Endothelial cell of umbilical vein (primary cell): ENCODE data around the gene SPEF1. TPM values are rescaled to one million over a fixed set of nuclear protein-coding genes. Genes with fewer than 3 reads are reported as not detected.

Experiments
- BruUV-seq: library from RNA; stranded (reverse); fragments of 400-500 nt; replicated peaks from 2 replicates; lab custom pipeline; 2021; lab: Mats Ljungman, UMichigan
- CTCF ChIA-PET: fragments of 300-600, 350-600 bp; sonication (Branson Sonifier 250); formaldehyde crosslinking; loops from one replicate; lab custom pipeline; 2021; ENCODE audit warnings: antibody characterized with exemption, inconsistent platforms; lab: Charles Lee
- POLR2A ChIA-PET: fragments of 300-600, 350-600 bp; sonication (Branson Sonifier 250); formaldehyde crosslinking; loops from one replicate; lab custom pipeline; 2021; ENCODE audit warnings: antibody characterized with exemption, inconsistent platforms; lab: Charles Lee
- DNase-seq: peaks from one replicate; pipeline ENCODE4 v3.0.0-alpha.2; 2011; ENCODE audit warnings: low read depth, low spot score
- FAIRE-seq: peaks from 2 replicates; lab custom pipeline; 2011; peaks lifted over from hg19 to GRCh38; lab: Jason Lieb, UNC
- H2AFZ ChIP-seq: 2 replicates; pipeline ENCODE4 v1.6.0; 2012; ENCODE audit warnings: low read depth, low read length, control low read depth, inconsistent platforms
- H3K27ac ChIP-seq: 2 replicates; pipeline ENCODE4 v1.5.1; 2011; ENCODE audit warnings: low read depth, mild to moderate bottlenecking, control low read depth, low read length, moderate library complexity; ENCODE audit not compliant: insufficient read depth
- H3K27me3 ChIP-seq, 2 experiments: 2 replicates each; pipeline versions ENCODE4 v1.6.0 to v1.6.1; 2011; ENCODE audit warnings: low read length in 2 of 2, mixed read lengths in 1 of 2; ENCODE audit not compliant: control insufficient read depth in 2 of 2, insufficient read depth in 2 of 2
- H3K36me3 ChIP-seq, 2 experiments: 2 replicates in 1 of 2; 3 replicates in 1 of 2; pipeline ENCODE4 v1.5.1; 2011; ENCODE audit warnings: low read length in 2 of 2, mild to moderate bottlenecking in 1 of 2, moderate library complexity in 1 of 2; ENCODE audit not compliant: control insufficient read depth in 2 of 2, insufficient read depth in 2 of 2; ENCODE audit errors: extremely low read depth in 1 of 2
- H3K4me1 ChIP-seq: 3 replicates; pipeline ENCODE4 v1.5.1; 2011; ENCODE audit warnings: mild to moderate bottlenecking, low read length; ENCODE audit not compliant: control insufficient read depth, insufficient read depth; ENCODE audit errors: extremely low read depth
- H3K4me2 ChIP-seq: 2 replicates; pipeline ENCODE4 v1.6.1; 2011; ENCODE audit warnings: low read length, control low read depth, mixed read lengths; ENCODE audit not compliant: insufficient read depth
- H3K4me3 ChIP-seq, 3 experiments: fragments of 200-600 bp in 1 of 3; sonication (generic), shearing (Covaris generic) in 1 of 3; replicated peaks in 1 of 3; 2 replicates each; pipeline ENCODE4 v1.5.1; 2011 to 2016; ENCODE audit warnings: control low read depth in 3 of 3, low read length in 3 of 3, mild to moderate bottlenecking in 2 of 3, inconsistent platforms in 1 of 3, low read depth in 1 of 3, moderate library complexity in 1 of 3; ENCODE audit not compliant: insufficient read depth in 1 of 3
- H3K79me2 ChIP-seq: 2 replicates; pipeline ENCODE4 v1.6.0; 2012; ENCODE audit warnings: low read length, inconsistent platforms; ENCODE audit not compliant: control insufficient read depth, insufficient read depth
- H3K9ac ChIP-seq: replicated peaks from 2 replicates; pipeline ENCODE3; 2011; ENCODE audit warnings: low read length, control low read depth; ENCODE audit not compliant: insufficient read depth; ENCODE audit errors: extremely low read depth
- H3K9me1 ChIP-seq: replicated peaks from 3 replicates; pipeline ENCODE4 v1.6.0; 2011; ENCODE audit warnings: mild to moderate bottlenecking, low read length; ENCODE audit not compliant: control insufficient read depth, insufficient read depth; ENCODE audit errors: extremely low read depth
- H3K9me3 ChIP-seq: replicated peaks from 2 replicates; pipeline ENCODE4 v1.5.1; 2012; ENCODE audit warnings: low read length, inconsistent platforms; ENCODE audit not compliant: control insufficient read depth, insufficient read depth
- H4K20me1 ChIP-seq: replicated peaks from 2 replicates; pipeline ENCODE3; 2011; ENCODE audit warnings: mild to moderate bottlenecking, low read length; ENCODE audit not compliant: control insufficient read depth, insufficient read depth; ENCODE audit errors: extremely low read depth
- EZH2 ChIP-seq: IDR thresholded peaks from 2 replicates; pipeline ENCODE4 v1.6.1; 2012; ENCODE audit warnings: borderline replicate concordance, low read depth, mild to moderate bottlenecking, moderate library complexity, low read length, inconsistent platforms; ENCODE audit not compliant: severe bottlenecking
- FOS ChIP-seq: IDR thresholded peaks from 2 replicates; pipeline ENCODE4 v1.6.1; 2011; ENCODE audit warnings: mild to moderate bottlenecking, low read length, moderate library complexity, borderline replicate concordance; ENCODE audit not compliant: insufficient read depth
- GATA2 ChIP-seq: IDR thresholded peaks from 2 replicates; pipeline ENCODE4 v1.7.0; 2011; ENCODE audit warnings: low read depth, mild to moderate bottlenecking, moderate library complexity, mixed read lengths, low read length; ENCODE audit not compliant: insufficient read length, insufficient read depth
- JUN ChIP-seq: IDR thresholded peaks from 2 replicates; pipeline ENCODE4 v1.6.1; 2011; ENCODE audit warnings: borderline replicate concordance, low read depth; ENCODE audit not compliant: insufficient read length, insufficient read depth
- MYC ChIP-seq: IDR thresholded peaks from one replicate; pipeline ENCODE4 v1.6.1; 2011; ENCODE audit warnings: mild to moderate bottlenecking, low read depth, low read length
- POLR2A ChIP-seq: IDR thresholded peaks from 2 replicates; pipeline ENCODE4 v1.6.1; 2012; ENCODE audit warnings: low read depth, mild to moderate bottlenecking, control low read depth, low read length
- POLR2AphosphoS5 ChIP-seq: IDR thresholded peaks from 2 replicates; pipeline ENCODE4 v1.6.1; 2012; ENCODE audit warnings: low read depth, mild to moderate bottlenecking, control low read depth, low read length, moderate library complexity; ENCODE audit not compliant: insufficient read depth
- dilution Hi-C: fragments of 300-500 bp; cut with MboI; formaldehyde crosslinking; loops from one replicate; pipeline ENCODE4 v1.15.0; 2019; ENCODE audit warnings: low sequenced_read_pairs; ENCODE audit not compliant: extremely low pct_ligation_motif_present
- intact Hi-C: fragments of 100-400 bp; cut with micrococcal nuclease; formaldehyde crosslinking; loops from one replicate; pipeline ENCODE4 v1.10.0; 2022
- polyA plus RNA-seq, 4 experiments: library from polyadenylated mRNA; depleted of rRNA in 3 of 4; stranded (reverse) in 3 of 4; unstranded in 1 of 4; fragments of >200 nt; gene quantifications; 2 replicates each; pipeline versions ENCODE4 v1.2.1 to v1.2.3, GENCODE V29; 2011 to 2012; ENCODE audit warnings: missing spikeins in 1 of 4
- total RNA-seq: library from RNA; stranded (reverse); gene quantifications from 2 replicates; pipeline ENCODE4 v1.2.3, GENCODE V29; 2021
- TF ChIP-seq, protein P1 (sequence below), 2 donors: IDR thresholded peaks; 1 replicate in 1 of 2; 2 replicates in 1 of 2; pipeline ENCODE4 v1.5.1; 2011; ENCODE audit warnings: low read length in 2 of 2, mild to moderate bottlenecking in 2 of 2, moderate library complexity in 2 of 2, control low read depth in 1 of 2, inconsistent platforms in 1 of 2, low read depth in 1 of 2; ENCODE audit not compliant: insufficient read depth in 1 of 2; ENCODE audit errors: extremely low read depth in 1 of 2
- TF ChIP-seq, protein P2 (sequence below): IDR thresholded peaks from 2 replicates; pipeline ENCODE4 v1.6.1; 2011; ENCODE audit not compliant: insufficient read depth, insufficient read length

SPEF1 gene
- total and polyA plus RNA-seq, 2 donors (not counting 3 experiments of a cell fraction or from before 2014, with no cell fraction given), result 0.07 to 0.44 TPM

DNA sequence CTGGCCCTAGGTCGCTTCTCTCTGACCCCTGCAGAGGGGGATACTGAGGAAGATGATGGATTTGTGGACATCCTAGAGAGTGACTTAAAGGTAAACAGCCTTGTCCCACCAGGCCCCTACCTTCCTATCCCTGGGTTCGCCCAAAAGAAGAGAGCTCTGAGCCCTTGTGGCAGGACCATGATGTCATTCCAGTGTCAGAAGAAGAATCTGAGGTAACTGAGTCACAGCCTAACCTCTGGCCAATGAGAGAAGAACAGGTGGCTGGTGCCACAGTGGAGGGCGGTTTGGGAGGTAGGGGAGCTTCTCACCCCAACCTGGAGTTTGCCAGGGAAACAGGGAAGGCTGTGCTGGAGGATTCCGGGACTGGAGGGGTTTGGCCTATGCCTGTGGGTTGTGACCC is 20.1 kb upstream of the SPEF1 start:
- H3K9me1 ChIP-seq, result no peaks in the 10 kb centered on the region
- intact Hi-C loops, result no loop called here
- CTCF ChIA-PET, result interaction anchor here (0.6 to 1.9 kb wide), 3 partner anchors 17 to 623 kb away, joined by 3 to 5 read pairs (median 5); partner anchors contain the start of gene AP5S1

More for the DNA sequence above, 20.1 kb upstream of the SPEF1 start:
- Histone ChIP-seq H3K79me2 (peaks cover 25% of the 10 kb centered on the region), H3K9me3 (no peaks in the 10 kb centered on the region), H4K20me1 (no peaks in the 10 kb centered on the region), H3K4me3 (no peak overlapping the region), H3K4me1 (peaks cover 20% of the 10 kb centered on the region), H3K9ac (no peak overlapping the region), H3K4me2 (no peak overlapping the region), H2AFZ (no peak overlapping the region), H3K36me3 (peaks cover 0 to 26% of the 10 kb centered on the region in 2 experiments), H3K27me3 (no peaks in the 10 kb centered on the region), H3K27ac (no peak overlapping the region)
- BruUV-seq, result no TSS peak
- TF ChIP-seq FOS (no peak), MYC (no peak), EZH2 (no peak), POLR2A (no peak), POLR2AphosphoS5 (no peak), JUN (no peak), GATA2 (no peak)
- TF ChIP-seq, protein P1, sequence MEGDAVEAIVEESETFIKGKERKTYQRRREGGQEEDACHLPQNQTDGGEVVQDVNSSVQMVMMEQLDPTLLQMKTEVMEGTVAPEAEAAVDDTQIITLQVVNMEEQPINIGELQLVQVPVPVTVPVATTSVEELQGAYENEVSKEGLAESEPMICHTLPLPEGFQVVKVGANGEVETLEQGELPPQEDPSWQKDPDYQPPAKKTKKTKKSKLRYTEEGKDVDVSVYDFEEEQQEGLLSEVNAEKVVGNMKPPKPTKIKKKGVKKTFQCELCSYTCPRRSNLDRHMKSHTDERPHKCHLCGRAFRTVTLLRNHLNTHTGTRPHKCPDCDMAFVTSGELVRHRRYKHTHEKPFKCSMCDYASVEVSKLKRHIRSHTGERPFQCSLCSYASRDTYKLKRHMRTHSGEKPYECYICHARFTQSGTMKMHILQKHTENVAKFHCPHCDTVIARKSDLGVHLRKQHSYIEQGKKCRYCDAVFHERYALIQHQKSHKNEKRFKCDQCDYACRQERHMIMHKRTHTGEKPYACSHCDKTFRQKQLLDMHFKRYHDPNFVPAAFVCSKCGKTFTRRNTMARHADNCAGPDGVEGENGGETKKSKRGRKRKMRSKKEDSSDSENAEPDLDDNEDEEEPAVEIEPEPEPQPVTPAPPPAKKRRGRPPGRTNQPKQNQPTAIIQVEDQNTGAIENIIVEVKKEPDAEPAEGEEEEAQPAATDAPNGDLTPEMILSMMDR (IDR thresholded peaks at IDR 0.05; ENCODE audit: extremely low read depth in 1 of 2, insufficient read depth in 1 of 2, low read depth in 1 of 2, low read length in 2 of 2), result no peak
- TF ChIP-seq, protein P2, sequence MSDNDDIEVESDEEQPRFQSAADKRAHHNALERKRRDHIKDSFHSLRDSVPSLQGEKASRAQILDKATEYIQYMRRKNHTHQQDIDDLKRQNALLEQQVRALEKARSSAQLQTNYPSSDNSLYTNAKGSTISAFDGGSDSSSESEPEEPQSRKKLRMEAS, result no peak
- dilution Hi-C loops, result no loop called here
- FAIRE-seq (no peak), DNase-seq (no peak)
- POLR2A ChIA-PET, result no interaction called here
